Measurements from ENCODE around the gene MARCKSL1. TPM values are rescaled to one million over a fixed set of nuclear protein-coding genes. Genes with fewer than 3 reads are reported as not detected.

Gene MARCKSL1
- total and polyA plus RNA-seq, 2 of the 13 experiments (the other 11 are each of a cell fraction or from before 2014, with no cell fraction given), result 81.9 to 155 TPM

DNA sequence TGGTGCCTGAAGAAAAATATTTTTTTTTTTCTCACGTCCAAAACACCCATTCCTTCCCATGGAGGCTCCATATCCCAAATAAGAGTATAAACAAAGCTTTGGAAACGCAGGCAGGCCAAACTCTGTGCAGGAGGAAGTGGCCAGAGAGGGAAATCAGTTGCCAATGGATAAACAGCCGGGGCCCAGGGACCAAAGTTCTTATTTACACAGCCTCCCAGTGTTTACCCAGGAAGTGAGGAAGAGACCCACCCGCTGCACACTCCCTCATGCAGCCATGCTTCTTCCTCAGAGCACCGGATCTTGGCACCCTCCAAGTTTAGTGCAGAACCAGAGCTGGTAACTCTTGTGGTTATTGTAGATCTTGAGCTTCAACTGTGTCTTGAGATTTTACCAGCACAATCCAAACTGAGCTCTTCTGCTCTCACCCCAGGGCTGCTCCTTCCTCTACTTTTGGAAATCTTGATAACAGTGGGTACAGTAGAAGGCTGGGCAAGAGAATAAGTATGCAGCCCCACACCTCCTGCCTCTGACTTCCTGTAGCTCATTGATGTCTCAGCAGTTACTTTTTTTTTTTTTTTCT lies 14.2 kb downstream of the MARCKSL1 start (continued):
- TF ChIP-seq, protein P1, sequence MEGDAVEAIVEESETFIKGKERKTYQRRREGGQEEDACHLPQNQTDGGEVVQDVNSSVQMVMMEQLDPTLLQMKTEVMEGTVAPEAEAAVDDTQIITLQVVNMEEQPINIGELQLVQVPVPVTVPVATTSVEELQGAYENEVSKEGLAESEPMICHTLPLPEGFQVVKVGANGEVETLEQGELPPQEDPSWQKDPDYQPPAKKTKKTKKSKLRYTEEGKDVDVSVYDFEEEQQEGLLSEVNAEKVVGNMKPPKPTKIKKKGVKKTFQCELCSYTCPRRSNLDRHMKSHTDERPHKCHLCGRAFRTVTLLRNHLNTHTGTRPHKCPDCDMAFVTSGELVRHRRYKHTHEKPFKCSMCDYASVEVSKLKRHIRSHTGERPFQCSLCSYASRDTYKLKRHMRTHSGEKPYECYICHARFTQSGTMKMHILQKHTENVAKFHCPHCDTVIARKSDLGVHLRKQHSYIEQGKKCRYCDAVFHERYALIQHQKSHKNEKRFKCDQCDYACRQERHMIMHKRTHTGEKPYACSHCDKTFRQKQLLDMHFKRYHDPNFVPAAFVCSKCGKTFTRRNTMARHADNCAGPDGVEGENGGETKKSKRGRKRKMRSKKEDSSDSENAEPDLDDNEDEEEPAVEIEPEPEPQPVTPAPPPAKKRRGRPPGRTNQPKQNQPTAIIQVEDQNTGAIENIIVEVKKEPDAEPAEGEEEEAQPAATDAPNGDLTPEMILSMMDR (CRISPR knock-in tag; IDR thresholded peaks at IDR 0.05), result no peak
- TF ChIP-seq WIZ (CRISPR knock-in tag; IDR thresholded peaks at IDR 0.05) (no peak), MTA1 (CRISPR knock-in tag; IDR thresholded peaks at IDR 0.05; ENCODE audit: borderline replicate concordance) (peak; percentile 72; the same call in 1 of the 2 replicates), NFYB (CRISPR knock-in tag; IDR thresholded peaks at IDR 0.05) (0 out of 2 replicates have a peak, but pooled peaks have one; percentile 11), TCF7L2 (IDR thresholded peaks at IDR 0.05; ENCODE audit: low read depth, low read length) (no peak), RNF2 (conservative IDR thresholded peaks at IDR 0.05; ENCODE audit: low read depth) (no peak), GZF1 (CRISPR knock-in tag; IDR thresholded peaks at IDR 0.05) (no peak), FLYWCH1 (CRISPR knock-in tag; IDR thresholded peaks at IDR 0.05) (no peak), MATR3 (CRISPR knock-in tag; IDR thresholded peaks at IDR 0.05) (no peak), ZNF850 (CRISPR knock-in tag; conservative IDR thresholded peaks at IDR 0.05) (no peak), ZNF510 (CRISPR knock-in tag; IDR thresholded peaks at IDR 0.05; ENCODE audit: low read depth) (no peak), ZSCAN30 (CRISPR knock-in tag; IDR thresholded peaks at IDR 0.05) (no peak), MEF2D (CRISPR knock-in tag; IDR thresholded peaks at IDR 0.05) (peak; percentile 52; the same call in 1 of the 2 replicates), PAF1 (CRISPR knock-in tag; IDR thresholded peaks at IDR 0.05) (no peak), TAF1 (CRISPR knock-in tag; IDR thresholded peaks at IDR 0.05) (no peak)
- TF ChIP-seq, protein P2, sequence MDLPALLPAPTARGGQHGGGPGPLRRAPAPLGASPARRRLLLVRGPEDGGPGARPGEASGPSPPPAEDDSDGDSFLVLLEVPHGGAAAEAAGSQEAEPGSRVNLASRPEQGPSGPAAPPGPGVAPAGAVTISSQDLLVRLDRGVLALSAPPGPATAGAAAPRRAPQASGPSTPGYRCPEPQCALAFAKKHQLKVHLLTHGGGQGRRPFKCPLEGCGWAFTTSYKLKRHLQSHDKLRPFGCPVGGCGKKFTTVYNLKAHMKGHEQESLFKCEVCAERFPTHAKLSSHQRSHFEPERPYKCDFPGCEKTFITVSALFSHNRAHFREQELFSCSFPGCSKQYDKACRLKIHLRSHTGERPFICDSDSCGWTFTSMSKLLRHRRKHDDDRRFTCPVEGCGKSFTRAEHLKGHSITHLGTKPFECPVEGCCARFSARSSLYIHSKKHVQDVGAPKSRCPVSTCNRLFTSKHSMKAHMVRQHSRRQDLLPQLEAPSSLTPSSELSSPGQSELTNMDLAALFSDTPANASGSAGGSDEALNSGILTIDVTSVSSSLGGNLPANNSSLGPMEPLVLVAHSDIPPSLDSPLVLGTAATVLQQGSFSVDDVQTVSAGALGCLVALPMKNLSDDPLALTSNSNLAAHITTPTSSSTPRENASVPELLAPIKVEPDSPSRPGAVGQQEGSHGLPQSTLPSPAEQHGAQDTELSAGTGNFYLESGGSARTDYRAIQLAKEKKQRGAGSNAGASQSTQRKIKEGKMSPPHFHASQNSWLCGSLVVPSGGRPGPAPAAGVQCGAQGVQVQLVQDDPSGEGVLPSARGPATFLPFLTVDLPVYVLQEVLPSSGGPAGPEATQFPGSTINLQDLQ (CRISPR knock-in tag; IDR thresholded peaks at IDR 0.05), result no peak
- TF ChIP-seq, protein P3, sequence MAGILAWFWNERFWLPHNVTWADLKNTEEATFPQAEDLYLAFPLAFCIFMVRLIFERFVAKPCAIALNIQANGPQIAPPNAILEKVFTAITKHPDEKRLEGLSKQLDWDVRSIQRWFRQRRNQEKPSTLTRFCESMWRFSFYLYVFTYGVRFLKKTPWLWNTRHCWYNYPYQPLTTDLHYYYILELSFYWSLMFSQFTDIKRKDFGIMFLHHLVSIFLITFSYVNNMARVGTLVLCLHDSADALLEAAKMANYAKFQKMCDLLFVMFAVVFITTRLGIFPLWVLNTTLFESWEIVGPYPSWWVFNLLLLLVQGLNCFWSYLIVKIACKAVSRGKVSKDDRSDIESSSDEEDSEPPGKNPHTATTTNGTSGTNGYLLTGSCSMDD (CRISPR knock-in tag; IDR thresholded peaks at IDR 0.05), result no peak
- TF ChIP-seq, protein P4, sequence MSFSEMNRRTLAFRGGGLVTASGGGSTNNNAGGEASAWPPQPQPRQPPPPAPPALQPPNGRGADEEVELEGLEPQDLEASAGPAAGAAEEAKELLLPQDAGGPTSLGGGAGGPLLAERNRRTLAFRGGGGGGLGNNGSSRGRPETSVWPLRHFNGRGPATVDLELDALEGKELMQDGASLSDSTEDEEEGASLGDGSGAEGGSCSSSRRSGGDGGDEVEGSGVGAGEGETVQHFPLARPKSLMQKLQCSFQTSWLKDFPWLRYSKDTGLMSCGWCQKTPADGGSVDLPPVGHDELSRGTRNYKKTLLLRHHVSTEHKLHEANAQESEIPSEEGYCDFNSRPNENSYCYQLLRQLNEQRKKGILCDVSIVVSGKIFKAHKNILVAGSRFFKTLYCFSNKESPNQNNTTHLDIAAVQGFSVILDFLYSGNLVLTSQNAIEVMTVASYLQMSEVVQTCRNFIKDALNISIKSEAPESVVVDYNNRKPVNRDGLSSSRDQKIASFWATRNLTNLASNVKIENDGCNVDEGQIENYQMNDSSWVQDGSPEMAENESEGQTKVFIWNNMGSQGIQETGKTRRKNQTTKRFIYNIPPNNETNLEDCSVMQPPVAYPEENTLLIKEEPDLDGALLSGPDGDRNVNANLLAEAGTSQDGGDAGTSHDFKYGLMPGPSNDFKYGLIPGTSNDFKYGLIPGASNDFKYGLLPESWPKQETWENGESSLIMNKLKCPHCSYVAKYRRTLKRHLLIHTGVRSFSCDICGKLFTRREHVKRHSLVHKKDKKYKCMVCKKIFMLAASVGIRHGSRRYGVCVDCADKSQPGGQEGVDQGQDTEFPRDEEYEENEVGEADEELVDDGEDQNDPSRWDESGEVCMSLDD (CRISPR knock-in tag; IDR thresholded peaks at IDR 0.05; ENCODE audit: borderline replicate concordance), result no peak
- TF ChIP-seq, protein P5, sequence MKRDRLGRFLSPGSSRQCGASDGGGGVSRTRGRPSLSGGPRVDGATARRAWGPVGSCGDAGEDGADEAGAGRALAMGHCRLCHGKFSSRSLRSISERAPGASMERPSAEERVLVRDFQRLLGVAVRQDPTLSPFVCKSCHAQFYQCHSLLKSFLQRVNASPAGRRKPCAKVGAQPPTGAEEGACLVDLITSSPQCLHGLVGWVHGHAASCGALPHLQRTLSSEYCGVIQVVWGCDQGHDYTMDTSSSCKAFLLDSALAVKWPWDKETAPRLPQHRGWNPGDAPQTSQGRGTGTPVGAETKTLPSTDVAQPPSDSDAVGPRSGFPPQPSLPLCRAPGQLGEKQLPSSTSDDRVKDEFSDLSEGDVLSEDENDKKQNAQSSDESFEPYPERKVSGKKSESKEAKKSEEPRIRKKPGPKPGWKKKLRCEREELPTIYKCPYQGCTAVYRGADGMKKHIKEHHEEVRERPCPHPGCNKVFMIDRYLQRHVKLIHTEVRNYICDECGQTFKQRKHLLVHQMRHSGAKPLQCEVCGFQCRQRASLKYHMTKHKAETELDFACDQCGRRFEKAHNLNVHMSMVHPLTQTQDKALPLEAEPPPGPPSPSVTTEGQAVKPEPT (CRISPR knock-in tag; IDR thresholded peaks at IDR 0.05; ENCODE audit: low read depth), result no peak

All from HepG2 (cell line).